ENCODE data around the gene PTGS1. TPM values are rescaled to one million over a fixed set of nuclear protein-coding genes. Genes with fewer than 3 reads are reported as not detected.

The PTGS1 gene
- total RNA-seq, 1 donor from 2014 or later = 8.2 TPM

- DNase-seq (ENCODE audit: low spot score in 2 of 2, unreplicated experiment in 2 of 2) = no peak
Observed at GRCh38 chr9:122374885-122375420, 4.1 kb downstream of the PTGS1 start.

GRCh38 chr9:122376796-122377195, 6.0 kb downstream of the PTGS1 start:
- no peak for DNase-seq (ENCODE audit: low spot score in 2 of 2, unreplicated experiment in 2 of 2)
- H3K27ac Mint-ChIP-seq = no peak overlapping the region
- H3K4me3 Mint-ChIP-seq = no peak overlapping the region
- H3K27me3 Mint-ChIP-seq (ENCODE audit: low read depth) = peaks cover 31% of the 10 kb centered on the region
- H3K36me3 Mint-ChIP-seq = no peaks in the 10 kb centered on the region
- no peaks in the 10 kb centered on the region for H3K9me3 Mint-ChIP-seq
- TF ChIP-seq CTCF (IDR thresholded peaks at IDR 0.05; ENCODE audit: unreplicated experiment) = no peak
- H3K4me1 Mint-ChIP-seq = peaks cover 37% of the 10 kb centered on the region

More at GRCh38 chr9:122374885-122375420, 4.1 kb downstream of the PTGS1 start:
- TF ChIP-seq CTCF (IDR thresholded peaks at IDR 0.05; ENCODE audit: unreplicated experiment) = no peak
- no peaks in the 10 kb centered on the region for H3K36me3 Mint-ChIP-seq
- peaks cover 50% of the 10 kb centered on the region for H3K27me3 Mint-ChIP-seq (ENCODE audit: low read depth)
- no peaks in the 10 kb centered on the region for H3K9me3 Mint-ChIP-seq
- peak overlapping the region; percentile 66 for H3K27ac Mint-ChIP-seq
- peak overlapping the region; percentile 43 for H3K4me3 Mint-ChIP-seq
- H3K4me1 Mint-ChIP-seq = peaks cover 39% of the 10 kb centered on the region

GRCh38 chr9:122377241-122378164, 6.7 kb downstream of the PTGS1 start:
- Mint-ChIP-seq H3K36me3 (no peaks in the 10 kb centered on the region), H3K4me1 (peaks cover 33% of the 10 kb centered on the region), H3K9me3 (no peaks in the 10 kb centered on the region), H3K27ac (peak overlapping the region; percentile 25), H3K27me3 (ENCODE audit: low read depth) (peaks cover 24% of the 10 kb centered on the region), H3K4me3 (no peak overlapping the region)
- DNase-seq (ENCODE audit: low spot score in 2 of 2, unreplicated experiment in 2 of 2) = no peak
- no peak for TF ChIP-seq CTCF (IDR thresholded peaks at IDR 0.05; ENCODE audit: unreplicated experiment)

- Mint-ChIP-seq H3K9me3 (no peaks in the 10 kb centered on the region), H3K4me3 (no peak overlapping the region), H3K4me1 (peaks cover 31% of the 10 kb centered on the region), H3K36me3 (no peaks in the 10 kb centered on the region), H3K27ac (no peak overlapping the region), H3K27me3 (ENCODE audit: low read depth) (peaks cover 20% of the 10 kb centered on the region)
- TF ChIP-seq CTCF (IDR thresholded peaks at IDR 0.05; ENCODE audit: unreplicated experiment) = no peak
- no peak for DNase-seq (ENCODE audit: low spot score in 2 of 2, unreplicated experiment in 2 of 2)
Observed at GRCh38 chr9:122378236-122378635, 7.4 kb downstream of the PTGS1 start.

GRCh38 chr9:122379340-122379739, 8.5 kb downstream of the PTGS1 start:
- Mint-ChIP-seq H3K27me3 (ENCODE audit: low read depth) (peaks cover 12% of the 10 kb centered on the region), H3K27ac (no peak overlapping the region), H3K4me1 (peaks cover 31% of the 10 kb centered on the region), H3K4me3 (no peak overlapping the region), H3K36me3 (no peaks in the 10 kb centered on the region), H3K9me3 (no peaks in the 10 kb centered on the region)
- TF ChIP-seq CTCF (IDR thresholded peaks at IDR 0.05; ENCODE audit: unreplicated experiment) = no peak
- no peak for DNase-seq (ENCODE audit: low spot score in 2 of 2, unreplicated experiment in 2 of 2)
